Measurements from ENCODE around the gene NUP210L.

- TF ChIP-seq RFX5 (IDR thresholded peaks at IDR 0.05) (0 out of 2 replicates have a peak, but pooled peaks have one; percentile 26), CEBPB (IDR thresholded peaks at IDR 0.05) (no peak), HOXB13 (CRISPR knock-in tag; IDR thresholded peaks at IDR 0.05; ENCODE audit: low read depth) (no peak)
These were observed 168.7 kb downstream of the NUP210L start, which contains the start of gene RAB13 for GRCh38 chr1:153985941-153986761.
